ENCODE results near the gene TARBP2.

The TARBP2 gene

GRCh38 chr12:53510181-53510812 lies 9.2 kb downstream of the TARBP2 start:
- H3K9me2 ChIP-seq (replicated peaks; ENCODE audit: control insufficient read depth, low read length) = no peaks in the 10 kb centered on the region
- no peaks in the 10 kb centered on the region for H3K9me3 ChIP-seq (ENCODE audit: control insufficient read depth, insufficient read depth, low read length)
- no peaks in the 10 kb centered on the region for H4K20me1 ChIP-seq (ENCODE audit: control insufficient read depth, insufficient read depth, low read depth, low read length)
- H3K36me3 ChIP-seq (ENCODE audit: control insufficient read depth, low read length) = peaks cover 16% of the 10 kb centered on the region; the same call in 1 of the 2 replicates
- no peak overlapping the region for H3K4me2 ChIP-seq (ENCODE audit: low read length)
- peaks cover 9% of the 10 kb centered on the region for H3K4me1 ChIP-seq (ENCODE audit: control insufficient read depth, low read length)
- no peaks in the 10 kb centered on the region for H3K79me2 ChIP-seq (ENCODE audit: control insufficient read depth, low read length)
- no peak overlapping the region for H3K27ac ChIP-seq (ENCODE audit: low read depth, low read length)
- peaks cover 6% of the 10 kb centered on the region; the same call in 1 of the 2 replicates for H3F3A ChIP-seq (ENCODE audit: control insufficient read depth, insufficient read depth)
- TF ChIP-seq EZH2phosphoT487 (IDR thresholded peaks at IDR 0.05; ENCODE audit: borderline replicate concordance, low read length) = no peak
- H3K4me3 ChIP-seq (ENCODE audit: low read length) = no peak overlapping the region
- no peaks in the 10 kb centered on the region for H3K27me3 ChIP-seq (ENCODE audit: control insufficient read depth, low read length)

- Histone ChIP-seq H3K9me2 (replicated peaks; ENCODE audit: control insufficient read depth, low read length) (no peaks in the 10 kb centered on the region), H3K4me1 (ENCODE audit: control insufficient read depth, low read length) (peaks cover 3% of the 10 kb centered on the region)
- TF ChIP-seq EZH2phosphoT487 (IDR thresholded peaks at IDR 0.05; ENCODE audit: borderline replicate concordance, low read length) (no peak), CTCF (IDR thresholded peaks at IDR 0.05; ENCODE audit: low read depth, low read length, poor library complexity, severe bottlenecking) (no peak)
These were observed 12.8 kb downstream of the TARBP2 start for GRCh38 chr12:53513712-53514410.

GRCh38 chr12:53514628-53515290 lies 13.7 kb downstream of the TARBP2 start:
- Histone ChIP-seq H3K4me3 (ENCODE audit: low read length) (no peak overlapping the region), H3K36me3 (ENCODE audit: control insufficient read depth, low read length) (peaks cover 14% of the 10 kb centered on the region; the same call in 1 of the 2 replicates), H4K20me1 (ENCODE audit: control insufficient read depth, insufficient read depth, low read depth, low read length) (no peaks in the 10 kb centered on the region), H3K4me2 (ENCODE audit: low read length) (no peak overlapping the region), H3K9me2 (replicated peaks; ENCODE audit: control insufficient read depth, low read length) (no peaks in the 10 kb centered on the region), H3F3A (ENCODE audit: control insufficient read depth, insufficient read depth) (0 out of 2 replicates have a peak, but pooled peaks cover 3% of the 10 kb centered on the region), H3K27ac (ENCODE audit: low read depth, low read length) (no peak overlapping the region), H3K9me3 (ENCODE audit: control insufficient read depth, insufficient read depth, low read length) (no peaks in the 10 kb centered on the region), H3K4me1 (ENCODE audit: control insufficient read depth, low read length) (no peaks in the 10 kb centered on the region), H3K27me3 (ENCODE audit: control insufficient read depth, low read length) (no peaks in the 10 kb centered on the region), H3K79me2 (ENCODE audit: control insufficient read depth, low read length) (no peaks in the 10 kb centered on the region)
- TF ChIP-seq EZH2phosphoT487 (IDR thresholded peaks at IDR 0.05; ENCODE audit: borderline replicate concordance, low read length) (no peak), CTCF (IDR thresholded peaks at IDR 0.05; ENCODE audit: low read depth, low read length, poor library complexity, severe bottlenecking) (no peak)

More at GRCh38 chr12:53513712-53514410, 12.8 kb downstream of the TARBP2 start:
- H3K9me3 ChIP-seq (ENCODE audit: control insufficient read depth, insufficient read depth, low read length) = no peaks in the 10 kb centered on the region
- no peaks in the 10 kb centered on the region for H4K20me1 ChIP-seq (ENCODE audit: control insufficient read depth, insufficient read depth, low read depth, low read length)
- H3F3A ChIP-seq (ENCODE audit: control insufficient read depth, insufficient read depth) = peaks cover 6% of the 10 kb centered on the region; the same call in 1 of the 2 replicates
- H3K79me2 ChIP-seq (ENCODE audit: control insufficient read depth, low read length) = no peaks in the 10 kb centered on the region
- H3K27me3 ChIP-seq (ENCODE audit: control insufficient read depth, low read length) = no peaks in the 10 kb centered on the region
- no peak overlapping the region for H3K4me3 ChIP-seq (ENCODE audit: low read length)
- H3K27ac ChIP-seq (ENCODE audit: low read depth, low read length) = no peak overlapping the region
- peaks cover 14% of the 10 kb centered on the region; the same call in 1 of the 2 replicates for H3K36me3 ChIP-seq (ENCODE audit: control insufficient read depth, low read length)
- H3K4me2 ChIP-seq (ENCODE audit: low read length) = no peak overlapping the region

All from DOHH2 (cell line).